K562 (cell line): ENCODE measurements around the gene CMIP. TPM values are rescaled to one million over a fixed set of nuclear protein-coding genes. Genes with fewer than 3 reads are reported as not detected.

Experiments used
- HDAC2 ChIP-seq: fragments of 450-650 bp; IDR thresholded peaks from 2 replicates; pipeline ENCODE4 v1.6.1; 2016; ENCODE audit warnings: mild to moderate bottlenecking
- NFE2 ChIP-seq: IDR thresholded peaks from 2 replicates; pipeline ENCODE4 v1.6.1; 2014; ENCODE audit warnings: antibody characterized with exemption, low read depth
- NFIC ChIP-seq: fragments of 450-650 bp; IDR thresholded peaks from 2 replicates; pipeline ENCODE4 v1.6.1; 2017; ENCODE audit warnings: mild to moderate bottlenecking, inconsistent platforms
- STAT5A ChIP-seq: IDR thresholded peaks from 2 replicates; pipeline ENCODE4 v1.6.1; 2012; ENCODE audit warnings: low read length, inconsistent platforms, borderline replicate concordance
- YY1 ChIP-seq, 3 experiments: IDR thresholded peaks; 2 replicates each; pipeline ENCODE4 v1.6.1; 2011; ENCODE audit warnings: low read length in 2 of 3, mild to moderate bottlenecking in 2 of 3, moderate library complexity in 2 of 3, borderline replicate concordance in 1 of 3, control low read depth in 1 of 3, low read depth in 1 of 3; ENCODE audit not compliant: insufficient read depth in 3 of 3, insufficient replicate concordance in 2 of 3, control insufficient read depth in 1 of 3, insufficient read length in 1 of 3; ENCODE audit errors: extremely low read depth in 1 of 3
- polyA plus RNA-seq, 8 experiments: library from polyadenylated mRNA; depleted of rRNA in 4 of 8; stranded (reverse) in 5 of 8; unstranded in 3 of 8; fragments of >200 nt; fragmentation: Nextera tagmentation in 2 of 8; fragmentation: Illumina TruSeq in 1 of 8; extraction: Ambion mirVana in 2 of 8; extraction: Trizol in 1 of 8; gene quantifications; 2 replicates each; pipeline versions ENCODE4 v1.2.1 to v1.2.3, GENCODE V29; 2011 to 2014; ENCODE audit warnings: inconsistent platforms in 1 of 8, missing spikeins in 1 of 8
- total RNA-seq, 7 experiments: library from RNA; depleted of rRNA in 6 of 7; stranded (reverse); fragments of >200 nt in 6 of 7; fragmentation: Illumina TruSeq in 2 of 7; extraction: Trizol in 2 of 7; gene quantifications; 2 replicates each; pipeline versions ENCODE4 v1.2.1 to v1.2.3, GENCODE V29; 2011 to 2021; ENCODE audit warnings: low replicate concordance in 1 of 7
- TF ChIP-seq, protein P1 (sequence below): fragments of 450-650 bp; IDR thresholded peaks from 2 replicates; pipeline ENCODE4 v1.6.1; 2016; ENCODE audit warnings: low read depth
- TF ChIP-seq, protein P2 (sequence below): IDR thresholded peaks from 3 replicates; pipeline ENCODE4 v1.6.1; 2011; ENCODE audit warnings: borderline replicate concordance, mild to moderate bottlenecking, moderate library complexity; ENCODE audit not compliant: insufficient read length; ENCODE audit errors: extremely low read depth
- TF ChIP-seq, protein P3 (sequence below): fragments of 450-650 bp; formaldehyde crosslinking; IDR thresholded peaks from 2 replicates; pipeline ENCODE4 v1.4.0; 2020; ENCODE audit warnings: mild to moderate bottlenecking, moderate library complexity
- TF ChIP-seq, protein P4 (sequence below): sonication (generic); formaldehyde crosslinking; IDR thresholded peaks from 2 replicates; pipeline ENCODE4 v1.8.0; 2022; ENCODE audit warnings: missing genetic modification reagents, mild to moderate bottlenecking, moderate library complexity, borderline replicate concordance

CMIP gene
- total and polyA plus RNA-seq, 9 of the 15 experiments (the other 6 are each of a cell fraction or from before 2014, with no cell fraction given), result 0.94 to 82.5 (median 10.3) TPM

- TF ChIP-seq, protein P1, sequence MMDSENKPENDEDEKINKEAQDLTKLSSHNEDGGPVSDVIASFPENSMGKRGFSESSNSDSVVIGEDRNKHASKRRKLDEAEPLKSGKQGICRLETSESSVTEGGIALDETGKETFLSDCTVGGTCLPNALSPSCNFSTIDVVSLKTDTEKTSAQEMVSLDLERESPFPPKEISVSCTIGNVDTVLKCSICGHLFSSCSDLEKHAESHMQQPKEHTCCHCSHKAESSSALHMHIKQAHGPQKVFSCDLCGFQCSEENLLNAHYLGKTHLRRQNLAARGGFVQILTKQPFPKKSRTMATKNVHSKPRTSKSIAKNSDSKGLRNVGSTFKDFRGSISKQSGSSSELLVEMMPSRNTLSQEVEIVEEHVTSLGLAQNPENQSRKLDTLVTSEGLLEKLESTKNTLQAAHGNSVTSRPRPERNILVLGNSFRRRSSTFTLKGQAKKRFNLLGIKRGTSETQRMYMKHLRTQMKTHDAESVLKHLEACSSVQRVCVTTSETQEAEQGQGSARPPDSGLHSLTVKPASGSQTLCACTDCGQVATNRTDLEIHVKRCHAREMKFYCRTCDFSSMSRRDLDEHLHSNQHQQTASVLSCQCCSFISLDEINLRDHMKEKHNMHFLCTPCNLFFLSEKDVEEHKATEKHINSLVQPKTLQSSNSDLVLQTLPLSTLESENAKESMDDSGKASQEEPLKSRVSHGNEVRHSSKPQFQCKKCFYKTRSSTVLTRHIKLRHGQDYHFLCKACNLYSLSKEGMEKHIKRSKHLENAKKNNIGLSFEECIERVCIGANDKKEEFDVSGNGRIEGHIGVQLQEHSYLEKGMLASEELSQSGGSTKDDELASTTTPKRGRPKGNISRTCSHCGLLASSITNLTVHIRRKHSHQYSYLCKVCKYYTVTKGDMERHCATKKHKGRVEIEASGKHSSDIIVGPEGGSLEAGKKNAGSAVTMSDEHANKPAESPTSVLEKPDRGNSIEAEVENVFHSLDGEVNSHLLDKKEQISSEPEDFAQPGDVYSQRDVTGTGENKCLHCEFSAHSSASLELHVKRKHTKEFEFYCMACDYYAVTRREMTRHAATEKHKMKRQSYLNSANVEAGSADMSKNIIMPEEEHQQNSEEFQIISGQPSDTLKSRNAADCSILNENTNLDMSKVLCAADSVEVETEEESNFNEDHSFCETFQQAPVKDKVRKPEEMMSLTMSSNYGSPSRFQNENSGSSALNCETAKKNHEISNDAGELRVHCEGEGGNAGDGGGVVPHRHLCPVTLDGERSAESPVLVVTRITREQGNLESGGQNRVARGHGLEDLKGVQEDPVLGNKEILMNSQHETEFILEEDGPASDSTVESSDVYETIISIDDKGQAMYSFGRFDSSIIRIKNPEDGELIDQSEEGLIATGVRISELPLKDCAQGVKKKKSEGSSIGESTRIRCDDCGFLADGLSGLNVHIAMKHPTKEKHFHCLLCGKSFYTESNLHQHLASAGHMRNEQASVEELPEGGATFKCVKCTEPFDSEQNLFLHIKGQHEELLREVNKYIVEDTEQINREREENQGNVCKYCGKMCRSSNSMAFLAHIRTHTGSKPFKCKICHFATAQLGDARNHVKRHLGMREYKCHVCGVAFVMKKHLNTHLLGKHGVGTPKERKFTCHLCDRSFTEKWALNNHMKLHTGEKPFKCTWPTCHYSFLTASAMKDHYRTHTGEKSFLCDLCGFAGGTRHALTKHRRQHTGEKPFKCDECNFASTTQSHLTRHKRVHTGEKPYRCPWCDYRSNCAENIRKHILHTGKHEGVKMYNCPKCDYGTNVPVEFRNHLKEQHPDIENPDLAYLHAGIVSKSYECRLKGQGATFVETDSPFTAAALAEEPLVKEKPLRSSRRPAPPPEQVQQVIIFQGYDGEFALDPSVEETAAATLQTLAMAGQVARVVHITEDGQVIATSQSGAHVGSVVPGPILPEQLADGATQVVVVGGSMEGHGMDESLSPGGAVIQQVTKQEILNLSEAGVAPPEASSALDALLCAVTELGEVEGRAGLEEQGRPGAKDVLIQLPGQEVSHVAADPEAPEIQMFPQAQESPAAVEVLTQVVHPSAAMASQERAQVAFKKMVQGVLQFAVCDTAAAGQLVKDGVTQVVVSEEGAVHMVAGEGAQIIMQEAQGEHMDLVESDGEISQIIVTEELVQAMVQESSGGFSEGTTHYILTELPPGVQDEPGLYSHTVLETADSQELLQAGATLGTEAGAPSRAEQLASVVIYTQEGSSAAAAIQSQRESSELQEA, result no peak
- TF ChIP-seq, protein P2, sequence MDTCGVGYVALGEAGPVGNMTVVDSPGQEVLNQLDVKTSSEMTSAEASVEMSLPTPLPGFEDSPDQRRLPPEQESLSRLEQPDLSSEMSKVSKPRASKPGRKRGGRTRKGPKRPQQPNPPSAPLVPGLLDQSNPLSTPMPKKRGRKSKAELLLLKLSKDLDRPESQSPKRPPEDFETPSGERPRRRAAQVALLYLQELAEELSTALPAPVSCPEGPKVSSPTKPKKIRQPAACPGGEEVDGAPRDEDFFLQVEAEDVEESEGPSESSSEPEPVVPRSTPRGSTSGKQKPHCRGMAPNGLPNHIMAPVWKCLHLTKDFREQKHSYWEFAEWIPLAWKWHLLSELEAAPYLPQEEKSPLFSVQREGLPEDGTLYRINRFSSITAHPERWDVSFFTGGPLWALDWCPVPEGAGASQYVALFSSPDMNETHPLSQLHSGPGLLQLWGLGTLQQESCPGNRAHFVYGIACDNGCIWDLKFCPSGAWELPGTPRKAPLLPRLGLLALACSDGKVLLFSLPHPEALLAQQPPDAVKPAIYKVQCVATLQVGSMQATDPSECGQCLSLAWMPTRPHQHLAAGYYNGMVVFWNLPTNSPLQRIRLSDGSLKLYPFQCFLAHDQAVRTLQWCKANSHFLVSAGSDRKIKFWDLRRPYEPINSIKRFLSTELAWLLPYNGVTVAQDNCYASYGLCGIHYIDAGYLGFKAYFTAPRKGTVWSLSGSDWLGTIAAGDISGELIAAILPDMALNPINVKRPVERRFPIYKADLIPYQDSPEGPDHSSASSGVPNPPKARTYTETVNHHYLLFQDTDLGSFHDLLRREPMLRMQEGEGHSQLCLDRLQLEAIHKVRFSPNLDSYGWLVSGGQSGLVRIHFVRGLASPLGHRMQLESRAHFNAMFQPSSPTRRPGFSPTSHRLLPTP, result no peak
- TF ChIP-seq HDAC2 (peak; percentile 88), NFE2 (peak; percentile 97), STAT5A (peak; percentile 43), NFIC (peak; percentile 69), YY1 (IDR thresholded peaks at IDR 0.05; ENCODE audit: borderline replicate concordance in 1 of 3, control insufficient read depth in 1 of 3, extremely low read depth in 1 of 3, insufficient read depth in 3 of 3, insufficient read length in 1 of 3, insufficient replicate concordance in 2 of 3, low read depth in 1 of 3, low read length in 2 of 3) (peak in 1 of 3 experiments; percentile 12)
- TF ChIP-seq, protein P3, sequence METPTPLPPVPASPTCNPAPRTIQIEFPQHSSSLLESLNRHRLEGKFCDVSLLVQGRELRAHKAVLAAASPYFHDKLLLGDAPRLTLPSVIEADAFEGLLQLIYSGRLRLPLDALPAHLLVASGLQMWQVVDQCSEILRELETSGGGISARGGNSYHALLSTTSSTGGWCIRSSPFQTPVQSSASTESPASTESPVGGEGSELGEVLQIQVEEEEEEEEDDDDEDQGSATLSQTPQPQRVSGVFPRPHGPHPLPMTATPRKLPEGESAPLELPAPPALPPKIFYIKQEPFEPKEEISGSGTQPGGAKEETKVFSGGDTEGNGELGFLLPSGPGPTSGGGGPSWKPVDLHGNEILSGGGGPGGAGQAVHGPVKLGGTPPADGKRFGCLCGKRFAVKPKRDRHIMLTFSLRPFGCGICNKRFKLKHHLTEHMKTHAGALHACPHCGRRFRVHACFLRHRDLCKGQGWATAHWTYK (CRISPR knock-in tag), result peak; percentile 75
- TF ChIP-seq, protein P4, sequence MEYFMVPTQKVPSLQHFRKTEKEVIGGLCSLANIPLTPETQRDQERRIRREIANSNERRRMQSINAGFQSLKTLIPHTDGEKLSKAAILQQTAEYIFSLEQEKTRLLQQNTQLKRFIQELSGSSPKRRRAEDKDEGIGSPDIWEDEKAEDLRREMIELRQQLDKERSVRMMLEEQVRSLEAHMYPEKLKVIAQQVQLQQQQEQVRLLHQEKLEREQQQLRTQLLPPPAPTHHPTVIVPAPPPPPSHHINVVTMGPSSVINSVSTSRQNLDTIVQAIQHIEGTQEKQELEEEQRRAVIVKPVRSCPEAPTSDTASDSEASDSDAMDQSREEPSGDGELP, result peak; percentile 77
Measured at GRCh38 chr16:81651758-81652718, 207.4 kb downstream of the CMIP start (continued).
